Neural cell (in vitro differentiated cells): Measurements from ENCODE around the gene RRAS2. TPM values are rescaled to one million over a fixed set of nuclear protein-coding genes. Genes with fewer than 3 reads are reported as not detected.

Experiments used
- H2AFZ ChIP-seq: fragments of 200-600, 300-800 bp; sonication (generic), shearing (Covaris generic); 2 replicates; pipeline ENCODE4 v1.6.0; 2014; ENCODE audit warnings: low read depth, mild to moderate bottlenecking, antibody characterized with exemption, low read length, moderate library complexity
- H3F3A ChIP-seq: fragments of 200-600 bp; shearing (Covaris generic); 2 replicates; pipeline ENCODE4 v1.6.1; 2016; ENCODE audit warnings: mild to moderate bottlenecking, moderate library complexity, mixed read lengths, antibody characterized with exemption, low read length; ENCODE audit not compliant: insufficient read depth, poor library complexity, severe bottlenecking
- H3K27ac ChIP-seq: fragments of 200-600, 300-800 bp; sonication (generic), shearing (Covaris generic); 2 replicates; pipeline ENCODE4 v1.5.1; 2014; ENCODE audit warnings: mild to moderate bottlenecking, low read length, moderate library complexity
- H3K27me3 ChIP-seq: fragments of 300-800, 200-600 bp; sonication (generic), shearing (Covaris generic); 2 replicates; pipeline ENCODE4 v1.6.0; 2014; ENCODE audit warnings: mild to moderate bottlenecking, low read depth, low read length, moderate library complexity; ENCODE audit not compliant: insufficient read depth
- H3K36me3 ChIP-seq: fragments of 300-800, 200-600 bp; sonication (generic), shearing (Covaris generic); 2 replicates; pipeline ENCODE4 v1.5.1; 2014; ENCODE audit warnings: mild to moderate bottlenecking, antibody characterized with exemption, low read length, moderate library complexity; ENCODE audit not compliant: insufficient read depth
- H3K4me2 ChIP-seq: fragments of 300-800, 200-600 bp; sonication (generic), shearing (Covaris generic); 2 replicates; pipeline ENCODE4 v1.6.0; 2014; ENCODE audit warnings: mild to moderate bottlenecking, low read length
- H3K4me3 ChIP-seq: fragments of 300-800, 200-600 bp; sonication (generic), shearing (Covaris generic); 2 replicates; pipeline ENCODE4 v1.5.1; 2014; ENCODE audit warnings: mild to moderate bottlenecking, low read length, moderate library complexity
- H3K79me2 ChIP-seq: fragments of 200-600 bp; shearing (Covaris generic); replicated peaks from 2 replicates; pipeline ENCODE4 v1.6.0; 2014; ENCODE audit warnings: mild to moderate bottlenecking, low read length, moderate library complexity; ENCODE audit not compliant: insufficient read depth
- H3K9ac ChIP-seq: fragments of 300-800, 200-600 bp; sonication (generic), shearing (Covaris generic); 2 replicates; pipeline ENCODE4 v1.6.1; 2016; ENCODE audit warnings: mild to moderate bottlenecking, low read length, mixed read lengths
- H3K9me2 ChIP-seq: fragments of 200-600 bp; shearing (Covaris generic); 2 replicates; pipeline ENCODE4 v1.6.1; 2016; ENCODE audit warnings: mild to moderate bottlenecking, low read length, mixed read lengths; ENCODE audit not compliant: insufficient read depth
- H3K9me3 ChIP-seq: fragments of 200-600, 300-800 bp; sonication (generic), shearing (Covaris generic); 2 replicates; pipeline ENCODE4 v1.6.1; 2016; ENCODE audit warnings: mild to moderate bottlenecking, mixed run types, low read length, moderate library complexity, mixed read lengths
- H4K20me1 ChIP-seq: fragments of 200-600 bp; shearing (Covaris generic); 2 replicates; pipeline ENCODE4 v1.6.1; 2016; ENCODE audit warnings: mild to moderate bottlenecking, mixed run types; ENCODE audit not compliant: insufficient read depth
- CTCF ChIP-seq: fragments of 450-650 bp; IDR thresholded peaks from 2 replicates; pipeline ENCODE4 v1.5.1; 2014; ENCODE audit warnings: antibody characterized with exemption, mild to moderate bottlenecking, moderate library complexity; ENCODE audit not compliant: poor library complexity, severe bottlenecking
- EP300 ChIP-seq: fragments of 450-650 bp; conservative IDR thresholded peaks from 2 replicates; pipeline ENCODE4 v1.6.1; 2014; ENCODE audit warnings: antibody characterized with exemption, mild to moderate bottlenecking, moderate library complexity; ENCODE audit not compliant: poor library complexity, severe bottlenecking
- EZH2 ChIP-seq: fragments of 200-600, 300-800 bp; shearing (Covaris generic), sonication (generic); IDR thresholded peaks from 2 replicates; pipeline ENCODE4 v1.6.1; 2014; ENCODE audit warnings: antibody characterized with exemption, low read length, borderline replicate concordance, mild to moderate bottlenecking; ENCODE audit not compliant: insufficient read depth, poor library complexity, severe bottlenecking
- MXI1 ChIP-seq: fragments of 450-650 bp; conservative IDR thresholded peaks from 2 replicates; pipeline ENCODE4 v1.6.1; 2014; ENCODE audit warnings: antibody characterized with exemption, mild to moderate bottlenecking; ENCODE audit not compliant: poor library complexity, severe bottlenecking
- POLR2AphosphoS5 ChIP-seq: IDR thresholded peaks from 2 replicates; pipeline ENCODE4 v1.6.1; 2012
- RAD21 ChIP-seq: fragments of 450-650 bp; conservative IDR thresholded peaks from 2 replicates; pipeline ENCODE4 v1.6.1; 2014; ENCODE audit warnings: antibody characterized with exemption, mild to moderate bottlenecking, moderate library complexity
- REST ChIP-seq: IDR thresholded peaks from 2 replicates; pipeline ENCODE4 v1.6.1; 2012; ENCODE audit warnings: borderline replicate concordance
- SMC3 ChIP-seq: fragments of 450-650 bp; conservative IDR thresholded peaks from 2 replicates; pipeline ENCODE4 v1.6.1; 2014; ENCODE audit warnings: antibody characterized with exemption, mild to moderate bottlenecking, moderate library complexity; ENCODE audit not compliant: poor library complexity
- TAF1 ChIP-seq: IDR thresholded peaks from 2 replicates; pipeline ENCODE4 v1.6.1; 2012; ENCODE audit warnings: low read depth
- polyA plus RNA-seq: library from polyadenylated mRNA; depleted of rRNA; stranded (reverse); fragments of >200 nt; gene quantifications from 2 replicates; pipeline ENCODE4 v1.2.3, GENCODE V29; 2014

The RRAS2 gene
- polyA plus RNA-seq, 1 donor from 2014 or later = 47.3 TPM

DNA sequence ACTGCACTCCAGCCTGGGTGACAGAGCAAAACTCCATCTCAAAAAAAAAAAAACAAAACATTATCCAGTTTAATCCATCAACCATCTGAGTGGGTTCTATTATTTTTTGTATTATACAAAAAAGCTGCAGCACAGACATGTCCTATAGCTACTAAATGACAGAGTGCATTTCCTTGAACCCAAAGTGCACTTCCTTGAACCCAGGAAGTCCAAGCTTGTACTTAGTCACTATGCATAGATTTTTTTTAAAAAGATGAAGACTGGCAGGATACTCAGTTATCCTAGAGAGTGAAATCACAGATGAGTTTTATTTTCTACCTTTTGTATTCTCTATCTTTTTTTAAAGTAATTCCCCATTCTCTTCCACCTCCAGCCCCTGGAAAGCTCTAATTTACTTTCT lies 8.0 kb upstream of the RRAS2 start:
- no peaks in the 10 kb centered on the region for H3K36me3 ChIP-seq
- H3K27ac ChIP-seq = no peak overlapping the region
- H3K4me3 ChIP-seq = no peak overlapping the region
- H3K27me3 ChIP-seq = no peaks in the 10 kb centered on the region
- no peak overlapping the region for H3K4me2 ChIP-seq
- H3K9me2 ChIP-seq = no peaks in the 10 kb centered on the region
- H3K9me3 ChIP-seq = no peaks in the 10 kb centered on the region
- no peaks in the 10 kb centered on the region for H3F3A ChIP-seq
- no peak overlapping the region for H3K9ac ChIP-seq
- H4K20me1 ChIP-seq = no peaks in the 10 kb centered on the region
- no peak overlapping the region for H2AFZ ChIP-seq
- no peak for TF ChIP-seq CTCF
- TF ChIP-seq REST = no peak
- no peak for TF ChIP-seq MXI1
- no peak for TF ChIP-seq RAD21
- no peak for TF ChIP-seq EZH2
- TF ChIP-seq TAF1 = no peak
- TF ChIP-seq POLR2AphosphoS5 = no peak
- TF ChIP-seq SMC3 = no peak
- TF ChIP-seq EP300 = no peak
- no peaks in the 10 kb centered on the region for H3K79me2 ChIP-seq

- Histone ChIP-seq H3F3A (peaks cover 3% of the 10 kb centered on the region), H3K27ac (no peak overlapping the region), H3K4me2 (no peak overlapping the region), H3K9me2 (no peaks in the 10 kb centered on the region), H4K20me1 (no peaks in the 10 kb centered on the region), H3K9ac (no peak overlapping the region), H3K27me3 (no peaks in the 10 kb centered on the region), H3K4me3 (no peak overlapping the region), H3K9me3 (no peaks in the 10 kb centered on the region), H2AFZ (no peak overlapping the region), H3K36me3 (no peaks in the 10 kb centered on the region), H3K79me2 (no peaks in the 10 kb centered on the region)
- TF ChIP-seq POLR2AphosphoS5 (no peak), EZH2 (no peak)
These were observed 5.3 kb upstream of the RRAS2 start for GRCh38 chr11:14364322-14364721.

DNA sequence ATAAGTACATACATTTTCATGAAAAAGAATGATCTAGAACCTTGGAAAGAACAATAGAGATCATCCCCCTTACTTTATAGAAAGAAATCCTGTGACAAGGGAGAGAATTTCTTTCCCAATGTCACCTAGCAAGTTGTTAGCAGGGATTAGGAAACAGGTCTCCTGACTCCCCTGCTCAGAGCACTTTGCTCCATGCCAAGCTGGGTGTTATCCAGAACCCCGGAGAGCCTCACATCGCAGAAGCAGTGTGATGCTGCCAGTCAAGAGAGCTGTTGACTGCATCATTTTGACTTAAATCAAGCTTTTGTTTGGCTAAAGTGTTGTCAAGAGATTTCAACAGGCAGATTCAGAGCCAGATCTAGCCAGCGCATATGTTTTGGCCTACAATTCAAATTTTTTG lies 3.6 kb upstream of the RRAS2 start:
- Histone ChIP-seq H2AFZ (no peak overlapping the region), H3K4me2 (no peak overlapping the region), H3K79me2 (no peaks in the 10 kb centered on the region), H3K4me3 (no peak overlapping the region), H4K20me1 (no peaks in the 10 kb centered on the region), H3K9me3 (no peaks in the 10 kb centered on the region), H3K9ac (no peak overlapping the region), H3K27ac (no peak overlapping the region), H3K27me3 (no peaks in the 10 kb centered on the region), H3K9me2 (no peaks in the 10 kb centered on the region), H3K36me3 (no peaks in the 10 kb centered on the region), H3F3A (peaks cover 4% of the 10 kb centered on the region)
- TF ChIP-seq SMC3 (no peak), RAD21 (no peak), MXI1 (no peak), EZH2 (no peak), EP300 (no peak), REST (no peak), TAF1 (no peak)
